HG03025 (cell line): ENCODE data around the gene LGALS7.
"Not testable (repeated sequence)": the region's sequence is repeated elsewhere in the genome, so short reads cannot be mapped to it uniquely, and the experiment has no call there.

ENCODE experiments used
- ATAC-seq: cut with Tn5 transposase; IDR thresholded peaks from one replicate; pipeline ENCODE4 v1.9.1; 2021; ENCODE audit warnings: mild to moderate bottlenecking, moderate library complexity; ENCODE audit not compliant: unreplicated experiment, low FRiP score

Gene LGALS7

DNA sequence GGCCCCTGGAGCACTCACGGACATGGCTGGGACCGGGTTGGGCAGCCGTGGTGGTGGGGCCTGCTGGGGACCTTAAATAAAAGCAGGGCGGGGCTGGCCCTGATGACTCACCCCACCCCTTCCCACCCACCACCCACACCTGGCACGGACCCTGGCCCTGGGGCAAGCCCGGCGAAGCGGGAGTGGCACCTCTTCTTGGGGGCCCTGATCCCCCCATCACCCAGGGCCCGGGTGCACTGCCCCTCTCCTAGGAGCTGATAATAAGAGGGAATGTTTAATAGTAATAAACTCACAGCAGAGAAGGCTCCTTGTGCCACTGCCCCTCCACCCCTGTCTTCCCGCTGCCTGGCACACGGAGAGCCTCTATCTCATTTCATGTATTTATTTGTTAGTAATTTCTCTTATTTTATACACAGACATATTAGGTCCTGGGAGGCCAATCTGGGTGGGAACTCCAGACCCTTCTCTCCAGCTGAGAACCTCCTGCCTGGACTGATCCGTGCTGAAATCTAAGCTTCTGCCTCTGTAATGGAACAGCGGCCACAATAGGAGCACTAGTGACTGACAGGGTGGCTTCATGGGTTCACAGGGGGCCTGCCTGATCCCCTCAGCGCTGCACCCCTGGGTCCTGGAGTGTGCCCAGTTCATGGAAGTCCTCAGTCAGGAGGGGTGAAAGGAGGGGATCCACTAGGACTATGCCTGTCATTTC, at the start of gene LGALS7:
Gene LGALS7 (minus strand): TSS at position 49 of the 709 bp plus-strand sequence. CDS start 25 bp downstream, at position 24.
- no peak for ATAC-seq

DNA sequence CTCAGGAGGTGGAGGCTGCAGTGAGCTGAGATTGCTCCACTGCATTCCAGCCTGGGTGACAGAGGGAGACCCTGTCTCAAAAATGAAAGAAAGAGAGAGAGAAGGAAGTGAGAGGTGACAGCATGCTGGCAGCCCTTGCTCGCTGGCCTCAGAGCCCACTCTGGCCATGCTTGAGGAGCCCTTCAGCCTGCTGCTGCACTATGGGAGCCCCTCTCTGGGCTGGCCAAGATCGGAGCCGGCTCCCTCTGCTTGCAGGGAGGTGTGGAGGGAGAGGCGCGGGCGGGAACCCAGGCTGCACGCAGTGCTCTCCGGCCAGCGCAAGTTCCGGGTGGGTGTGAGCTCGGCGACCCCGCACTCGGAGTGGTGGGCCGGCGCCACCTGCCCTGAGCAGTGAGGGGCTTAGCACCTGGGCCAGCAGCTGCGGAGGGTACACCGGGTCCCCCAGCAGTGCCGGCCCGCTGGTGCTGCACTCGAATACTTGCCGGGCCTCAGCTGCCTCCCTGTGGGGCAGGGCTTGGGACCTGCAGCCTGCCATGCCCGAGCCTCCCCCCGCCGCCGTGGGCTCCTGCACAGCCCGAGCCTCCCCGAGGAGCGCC, 48.0 kb upstream of the LGALS7 start:
- ATAC-seq = not testable (repeated sequence)

DNA sequence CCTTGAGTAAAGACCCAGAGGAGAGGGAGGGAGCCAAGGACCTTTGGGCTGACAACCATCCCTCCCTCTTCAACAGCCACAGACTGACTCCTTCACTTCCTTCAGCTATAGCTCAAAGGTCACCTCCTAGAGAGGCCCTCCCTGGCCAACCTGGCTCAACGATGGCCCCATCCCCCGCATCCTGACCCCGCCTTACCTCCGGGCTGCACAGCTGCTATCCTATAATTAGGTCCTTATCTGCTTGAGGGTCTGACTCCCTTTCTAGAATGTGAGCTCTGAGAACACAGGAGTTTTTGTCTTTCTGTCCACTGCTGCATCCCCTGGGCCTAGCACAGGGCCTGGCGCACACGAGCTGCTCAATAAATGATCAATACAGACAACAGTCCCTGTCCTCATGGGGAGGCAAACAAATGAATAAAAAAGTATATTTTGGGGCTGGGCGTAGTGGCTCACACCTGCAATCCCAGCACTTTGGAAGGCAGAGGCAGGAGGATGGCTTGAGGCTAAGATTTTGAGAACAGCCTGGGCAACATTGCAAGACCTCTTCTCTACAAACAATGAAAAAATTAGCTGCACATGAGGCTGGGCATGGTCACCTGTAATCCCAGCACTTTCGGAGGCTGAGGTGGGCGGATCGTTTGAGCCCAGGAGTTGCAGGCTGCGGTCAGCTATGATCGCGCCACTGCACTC, 46.1 kb upstream of the LGALS7 start:
- no peak for ATAC-seq

DNA sequence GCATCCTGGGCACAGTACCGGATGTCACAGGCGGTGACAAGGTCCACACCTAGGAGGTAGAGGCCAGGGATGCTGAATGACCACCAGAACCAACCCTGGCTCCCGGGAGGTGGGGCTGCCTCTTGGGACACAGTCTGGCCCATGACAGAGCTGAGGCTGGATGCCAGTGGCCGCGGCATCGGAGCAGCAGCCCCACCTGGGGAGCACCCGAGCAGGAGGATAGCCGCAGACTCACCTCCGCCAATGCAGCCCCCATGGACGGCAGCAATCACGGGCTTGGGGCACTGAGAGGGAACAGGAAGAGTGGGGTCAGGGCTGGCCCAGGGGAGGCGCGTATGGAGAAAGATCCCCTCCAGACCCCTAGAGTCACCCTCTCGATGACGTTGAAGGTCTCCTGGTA, 43.8 kb upstream of the LGALS7 start:
- no peak for ATAC-seq

DNA sequence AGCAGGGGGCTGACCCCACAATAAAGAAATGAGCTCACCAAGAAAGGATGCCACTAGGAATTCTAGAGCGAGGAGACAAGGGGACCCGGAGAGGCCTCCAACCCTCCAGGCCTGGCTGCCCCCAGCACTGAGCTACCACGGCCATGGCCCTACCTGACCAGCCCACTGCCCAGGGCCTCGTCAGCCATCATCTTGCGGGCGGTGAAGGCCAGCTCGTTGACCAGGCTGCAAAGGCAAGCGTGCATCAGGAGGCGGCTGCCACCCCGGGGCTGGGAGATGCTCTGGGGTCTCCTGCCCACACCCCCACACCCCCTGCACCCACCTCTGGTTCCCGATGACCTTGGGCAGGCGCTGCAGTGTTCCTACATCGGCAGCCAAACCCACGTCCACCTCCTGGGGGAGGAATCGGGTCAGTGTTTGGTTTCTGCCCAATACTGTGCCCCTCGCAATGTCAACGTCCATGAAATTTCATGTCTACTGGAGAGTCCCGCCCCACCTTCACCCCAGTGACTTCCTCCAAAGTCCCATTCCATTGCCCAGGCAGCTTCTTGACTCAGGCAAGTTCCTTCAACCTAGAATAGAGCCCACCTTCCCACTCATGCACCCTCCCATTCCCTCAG, 42.9 kb upstream of the LGALS7 start:
- ATAC-seq = no peak

DNA sequence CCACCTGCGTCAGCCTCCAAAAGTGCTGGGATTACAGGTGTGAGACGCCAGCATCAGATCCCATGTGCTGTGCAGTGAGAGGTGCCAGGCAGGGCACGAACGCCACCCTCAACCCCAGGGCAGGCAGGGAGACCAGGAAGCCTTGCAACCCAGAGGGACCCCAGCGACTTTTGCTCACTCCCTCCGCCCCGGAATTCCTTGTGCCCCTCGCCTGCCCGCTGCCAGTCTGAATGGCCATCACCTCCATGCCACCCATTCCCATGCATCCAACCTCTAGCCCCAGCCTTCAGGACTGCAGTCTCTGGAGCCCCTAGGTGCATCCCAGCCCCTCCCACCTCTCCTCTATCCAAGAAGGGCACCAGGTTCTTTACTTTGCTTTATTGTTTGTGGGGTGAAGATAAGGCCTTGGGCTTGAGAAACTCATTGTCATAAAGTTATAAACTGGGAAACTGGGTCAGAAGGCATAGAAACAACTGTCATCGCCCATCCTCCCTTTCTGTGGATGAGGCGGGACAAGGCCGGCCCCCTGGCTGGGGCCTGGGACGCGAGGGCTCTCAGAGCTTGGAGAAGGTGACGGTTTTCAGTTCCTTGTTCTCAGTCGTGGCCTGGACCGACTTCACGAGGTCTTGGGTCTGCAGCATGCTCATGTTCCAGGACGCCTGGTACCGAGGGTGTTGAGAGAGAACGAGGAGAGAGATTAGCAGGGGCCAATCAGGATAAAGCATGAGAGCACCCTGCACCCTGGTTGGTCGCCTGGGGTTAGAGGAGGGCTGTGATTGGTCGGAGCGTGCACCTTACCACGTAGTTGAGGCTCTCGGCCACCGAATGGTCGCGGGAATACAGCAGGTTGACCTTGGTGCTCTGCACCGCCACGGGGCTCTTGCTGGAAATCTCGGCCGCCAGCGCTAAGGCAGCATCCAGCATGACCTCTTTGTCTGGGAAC, 42.0 kb upstream of the LGALS7 start:
- no peak for ATAC-seq

DNA sequence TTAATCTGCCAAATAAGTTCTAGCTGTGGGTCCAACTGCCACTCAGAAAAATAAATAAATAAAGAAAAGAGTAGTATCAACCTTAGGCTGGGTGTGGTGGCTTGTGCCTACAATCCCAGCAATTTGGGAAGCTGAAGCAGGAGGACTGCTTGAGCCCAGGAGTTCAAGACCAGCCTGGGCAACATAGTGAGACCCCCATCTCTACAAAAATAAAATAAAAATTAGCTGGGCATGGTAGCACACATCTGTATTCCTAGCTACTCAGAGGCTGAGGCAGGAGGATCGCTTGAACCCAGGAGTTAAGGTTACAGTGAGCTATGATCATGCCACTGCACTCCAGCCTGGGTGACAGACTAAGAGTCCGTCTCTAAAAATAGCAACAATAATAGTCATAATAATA, 40.6 kb upstream of the LGALS7 start:
- ATAC-seq = not testable (repeated sequence)

DNA sequence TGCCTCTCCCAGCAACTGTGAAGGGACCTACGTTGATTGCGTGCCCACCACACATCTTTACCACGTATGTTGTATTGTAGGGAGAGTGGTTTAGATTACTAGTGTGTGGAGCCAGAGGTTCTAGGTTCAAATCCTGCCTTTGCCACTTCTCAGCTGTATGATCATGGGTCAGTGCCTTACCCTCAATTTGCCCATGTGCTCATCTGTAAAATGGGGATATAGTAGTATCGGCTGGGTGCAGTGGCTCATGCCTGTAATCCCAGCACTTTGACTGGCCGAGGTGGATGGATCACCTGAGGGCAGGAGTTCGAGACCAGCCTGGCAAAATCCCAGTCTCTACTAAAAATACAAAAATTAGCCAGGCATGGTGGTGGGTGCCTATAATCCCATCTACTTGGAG, 40.0 kb upstream of the LGALS7 start:
- ATAC-seq = no peak

DNA sequence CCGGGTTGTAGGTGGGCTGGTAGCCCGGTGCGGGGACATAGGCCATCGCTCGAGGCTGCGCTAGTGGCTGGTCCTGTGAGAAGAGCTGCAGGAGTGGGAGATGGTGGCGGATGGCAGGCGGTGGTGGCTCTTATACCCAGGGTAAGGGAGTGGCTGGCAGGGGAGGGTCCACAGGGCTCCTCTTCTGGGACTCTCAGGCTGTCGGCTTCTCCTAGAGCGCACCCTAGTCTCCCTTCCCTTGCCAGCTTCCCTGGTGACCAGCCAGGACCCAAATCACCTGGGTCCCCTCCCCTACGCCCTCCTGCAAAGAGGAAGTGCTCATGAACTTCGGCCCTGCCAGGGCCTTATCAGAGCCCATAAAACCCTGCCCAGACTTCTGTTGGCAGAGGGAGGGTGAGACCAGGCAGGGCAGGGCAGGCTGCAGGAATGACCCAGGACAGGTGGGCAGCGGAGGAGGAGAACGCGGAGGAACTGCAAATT, 39.6 kb upstream of the LGALS7 start, which contains the start of gene LGALS4:
Gene LGALS4 (minus strand): TSS at position 105 of the 480 bp plus-strand sequence. CDS start 59 bp downstream, at position 46.
- ATAC-seq = no peak

DNA sequence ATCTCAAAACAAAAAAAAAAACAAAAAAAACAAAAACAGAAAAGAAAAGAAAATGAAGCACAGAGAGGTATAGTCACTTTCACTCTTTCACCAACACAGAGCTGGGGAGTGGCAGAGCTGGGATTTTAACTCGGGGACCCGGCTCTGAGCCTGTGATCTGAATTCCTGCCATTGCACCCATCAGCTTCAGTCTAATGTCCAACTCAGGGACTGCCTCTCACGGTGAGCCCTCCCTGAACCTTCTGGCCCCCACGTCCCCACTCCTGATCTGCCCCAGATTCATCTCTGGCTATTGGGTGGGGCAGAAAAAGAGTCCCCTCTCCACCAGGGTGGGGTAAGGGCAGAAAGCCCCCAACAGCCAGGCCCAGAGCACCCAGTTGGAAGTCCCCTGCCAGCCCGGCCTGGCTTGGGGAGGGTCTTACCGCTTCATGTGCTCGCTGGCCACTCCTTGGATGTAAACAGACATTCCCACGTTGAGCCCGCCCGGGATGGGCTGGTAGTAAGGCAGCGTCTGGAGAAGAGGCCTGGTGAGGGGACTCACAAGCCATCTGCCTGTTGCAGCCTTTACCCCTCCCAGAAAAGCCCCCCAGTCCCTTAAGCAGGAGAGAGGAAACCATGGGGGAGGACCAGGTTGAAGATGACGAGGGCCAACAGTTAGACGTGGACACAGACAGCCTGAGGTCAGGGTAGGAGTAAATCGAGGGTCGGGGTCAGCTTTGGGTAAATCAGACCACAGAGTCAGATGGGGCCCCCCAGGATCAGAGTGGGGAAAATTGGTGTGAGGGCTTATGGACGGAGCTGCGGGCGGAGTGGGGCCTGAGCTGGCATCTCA, 38.9 kb upstream of the LGALS7 start:
- no peak for ATAC-seq

DNA sequence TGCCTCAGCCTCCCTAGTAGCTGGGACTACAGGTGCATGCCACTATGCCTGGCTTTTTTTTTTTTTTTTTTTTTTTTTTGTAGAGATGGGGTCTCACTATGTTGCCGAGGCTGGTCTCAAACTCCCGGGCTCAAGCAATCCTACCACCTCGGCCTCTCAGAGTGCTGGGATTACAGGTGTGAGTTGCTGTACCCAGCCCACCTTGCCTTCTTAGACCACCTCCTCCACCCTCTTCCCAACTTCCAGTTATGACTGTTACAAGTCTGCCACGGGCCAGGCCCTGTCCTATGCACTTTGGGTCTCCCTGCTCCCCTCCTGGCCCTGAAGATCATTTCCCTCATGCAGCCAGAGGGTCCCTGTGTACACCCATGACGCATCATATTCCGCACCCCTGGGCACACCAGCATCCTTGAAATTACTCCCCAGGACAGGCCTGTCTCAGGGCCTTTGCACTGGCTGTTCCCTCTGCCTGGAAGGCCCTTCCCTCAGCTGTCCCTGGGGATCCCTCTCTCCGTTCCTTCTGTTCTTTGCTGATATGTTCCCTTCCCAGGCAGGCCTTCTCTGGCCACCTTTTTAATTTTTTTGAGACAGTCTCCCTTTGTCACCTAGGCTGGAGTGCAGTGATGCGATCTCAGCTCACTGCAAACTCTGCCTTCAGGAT, 36.4 kb upstream of the LGALS7 start:
- no peak for ATAC-seq

DNA sequence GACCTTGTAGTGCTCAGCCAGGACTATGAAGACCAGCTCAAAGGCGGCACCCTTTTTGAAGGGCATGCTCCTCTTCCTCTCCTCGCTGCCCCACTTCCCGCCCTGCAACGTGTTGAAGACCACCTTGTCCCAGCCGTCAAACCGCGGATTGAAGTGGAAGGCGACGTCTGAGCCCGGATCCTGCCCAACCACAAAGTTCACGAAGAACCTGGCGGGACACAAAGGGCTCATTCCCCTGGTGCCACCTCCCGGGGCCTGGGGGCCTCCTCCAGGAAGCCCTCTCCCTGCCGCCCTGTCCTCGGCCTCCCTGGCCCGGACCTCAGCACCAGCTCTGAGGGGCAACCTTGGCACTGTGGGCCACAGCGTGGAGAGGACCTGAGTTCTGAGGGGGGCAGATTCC, 35.4 kb upstream of the LGALS7 start:
- no peak for ATAC-seq

DNA sequence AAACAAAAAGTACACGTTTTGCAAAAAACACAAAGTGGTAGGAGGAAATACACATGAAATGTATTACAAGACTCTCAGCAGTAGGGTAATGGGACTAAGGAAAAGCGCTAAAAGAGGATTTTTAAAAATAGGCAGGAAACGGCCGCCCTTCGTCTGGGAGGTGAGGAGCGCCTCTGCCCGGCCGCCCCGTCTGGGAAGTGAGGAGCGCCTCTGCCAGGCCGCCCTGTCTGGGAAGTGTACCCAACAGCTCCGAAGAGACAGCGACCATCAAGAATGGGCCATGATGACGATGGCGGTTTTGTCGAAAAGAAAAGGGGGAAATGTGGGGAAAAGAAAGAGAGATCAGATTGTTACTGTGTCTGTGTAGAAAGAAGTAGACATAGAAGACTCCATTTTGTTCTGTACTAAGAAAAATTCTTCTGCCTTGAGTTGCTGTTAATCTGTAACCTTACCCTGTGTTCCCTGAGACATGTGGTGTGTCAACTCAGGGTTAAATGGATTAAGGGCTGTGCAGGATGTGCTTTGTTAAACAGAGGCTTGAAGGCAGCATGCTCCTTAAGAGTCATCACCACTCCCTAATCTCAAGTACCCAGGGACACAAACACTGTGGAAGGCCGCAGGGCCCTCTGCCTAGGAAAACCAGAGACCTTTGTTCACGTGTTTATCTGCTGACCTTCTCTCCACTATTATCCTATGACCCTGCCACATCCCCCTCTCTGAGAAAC, 34.2 kb upstream of the LGALS7 start:
- not testable (repeated sequence) for ATAC-seq

DNA sequence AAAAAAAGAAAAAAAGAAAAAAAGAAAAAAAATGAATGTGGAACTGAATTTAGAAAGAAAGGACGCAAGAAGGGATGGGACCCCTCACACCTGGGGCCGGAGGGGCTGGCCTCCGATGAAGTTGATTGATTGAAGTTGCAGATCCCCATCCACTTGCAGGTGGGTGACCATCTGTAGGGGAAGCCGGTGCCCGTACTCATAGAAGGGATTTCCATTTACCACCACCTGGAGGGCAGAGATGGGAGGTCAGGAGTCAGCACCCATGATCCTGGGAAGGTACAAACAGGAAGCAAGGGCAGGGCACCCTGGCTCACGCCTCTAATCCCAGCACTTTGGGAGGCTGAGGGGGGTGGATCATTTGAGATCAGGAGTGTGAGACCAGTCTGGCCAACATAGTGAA, 33.1 kb upstream of the LGALS7 start:
- no peak for ATAC-seq

DNA sequence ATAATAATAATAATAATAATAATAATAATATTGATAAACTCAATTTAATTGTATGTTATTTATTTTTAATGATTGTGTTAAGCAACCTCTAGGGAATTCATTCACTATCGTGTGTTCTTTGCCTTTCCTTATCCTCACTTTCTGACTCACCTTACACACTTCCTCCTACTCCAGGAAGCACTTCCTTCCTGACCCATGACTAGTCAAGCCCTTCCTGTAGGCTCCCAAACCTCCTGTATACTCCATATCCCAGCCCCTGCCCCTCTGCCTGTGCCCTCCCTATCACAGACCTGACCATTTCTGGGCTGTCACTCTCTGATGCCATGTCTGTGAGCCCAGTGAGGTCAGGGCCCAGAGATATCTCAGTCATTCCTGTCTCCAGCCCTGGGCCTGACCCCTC, 31.9 kb upstream of the LGALS7 start:
- no peak for ATAC-seq

DNA sequence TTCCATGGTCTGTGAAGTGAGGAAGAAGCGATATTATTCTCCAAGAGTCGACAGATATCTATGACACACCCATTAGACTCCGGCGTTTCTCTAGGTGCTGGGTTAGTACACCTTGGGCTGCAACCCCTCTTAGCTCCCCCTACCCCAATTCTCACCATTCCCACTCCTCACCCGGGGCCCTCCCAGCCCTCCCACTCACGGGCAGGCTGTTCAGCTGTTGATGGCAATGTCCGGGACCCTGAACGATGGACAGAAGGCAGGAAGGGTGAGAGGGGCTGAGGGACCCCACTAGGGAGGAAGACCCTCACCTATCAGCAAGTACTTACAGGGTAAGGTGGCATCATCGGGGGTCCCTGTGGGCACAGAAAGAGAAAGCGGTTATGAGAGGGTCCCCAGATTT, 30.2 kb upstream of the LGALS7 start:
- no peak for ATAC-seq

DNA sequence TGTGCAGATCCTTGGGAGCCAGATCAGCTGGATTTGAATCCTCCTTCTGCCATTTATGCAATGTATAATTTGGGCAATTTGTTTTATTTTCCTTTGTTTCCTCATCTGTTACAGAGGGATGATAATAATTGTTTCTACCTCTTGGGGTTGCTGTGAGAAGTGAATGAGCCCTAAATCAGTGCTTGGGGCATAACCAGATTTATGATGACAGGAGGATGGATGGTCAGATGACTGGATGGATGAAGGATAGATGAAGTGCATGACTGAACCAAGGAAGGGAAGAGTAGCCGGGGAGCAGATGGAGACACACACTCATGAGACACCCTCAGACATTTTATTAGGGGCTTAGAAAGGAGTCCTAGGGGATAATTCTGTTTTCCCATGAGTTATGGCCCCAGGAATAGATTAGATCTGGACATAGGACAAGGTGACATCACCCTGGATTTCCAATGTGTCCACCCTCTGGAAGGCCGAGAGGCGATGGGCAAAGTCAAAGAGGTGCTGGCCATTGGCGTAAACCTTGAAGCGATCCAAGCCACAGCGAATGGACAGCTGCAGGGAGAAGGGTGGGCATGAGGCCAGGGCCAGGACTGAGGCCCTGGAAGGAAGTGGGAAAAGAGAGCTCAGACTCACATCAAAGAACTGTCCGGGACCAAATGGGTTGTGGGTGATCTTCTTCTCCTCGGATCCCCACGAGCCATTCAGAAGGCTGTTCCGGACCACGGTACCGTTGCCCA, 28.2 kb upstream of the LGALS7 start:
- ATAC-seq = no peak
